ENCODE results near the gene CRAMP1. TPM values are rescaled to one million over a fixed set of nuclear protein-coding genes. Genes with fewer than 3 reads are reported as not detected.

The CRAMP1 gene
- total and polyA plus RNA-seq, 12 donors, result 4.3 to 19.0 (median 9.9) TPM

GRCh38 chr16:1619976-1620375 is 7.8 kb downstream of the CRAMP1 start:
- H3K4me3 ChIP-seq, result no peak overlapping the region
- intact Hi-C loops (cut with DNase I), result loop anchor here in 1 of 2 donors (10.0 kb wide), 1 partner anchor 95 kb away; no protein-coding TSS in a partner anchor
- no peak for DNase-seq
- no peak overlapping the region for H3K27ac ChIP-seq
- H3K36me3 ChIP-seq (replicated peaks in 1 of 2), result peaks cover 0 to 52% of the 10 kb centered on the region in 2 donors
- H3K27me3 ChIP-seq, result no peaks in the 10 kb centered on the region
- 87 to 94% (median 89%) methylated on average over 12 to 15 of the region's 15 CpGs for WGBS, 4 donors
- TF ChIP-seq POLR2A (IDR thresholded peaks at IDR 0.05), result no peak
- no peak for TF ChIP-seq CTCF (IDR thresholded peaks at IDR 0.05)
- H3K4me1 ChIP-seq (replicated peaks in 1 of 2), result peaks cover 5 to 7% of the 10 kb centered on the region in 2 donors
- H3K9me3 ChIP-seq (replicated peaks in 1 of 3), result no peaks in the 10 kb centered on the region

GRCh38 chr16:1620391-1620790 is 8.2 kb downstream of the CRAMP1 start:
- 86 to 90% (median 89%) methylated on average over 7 to 9 of the region's 9 CpGs for WGBS, 4 donors
- no peak for DNase-seq
- intact Hi-C loops (cut with DNase I), result no loop called here
- no peak for TF ChIP-seq CTCF (IDR thresholded peaks at IDR 0.05)
- peaks cover under 1 to 3% of the 10 kb centered on the region in 2 donors for H3K4me1 ChIP-seq (replicated peaks in 1 of 2)
- no peak overlapping the region for H3K27ac ChIP-seq
- H3K36me3 ChIP-seq (replicated peaks in 1 of 2), result peaks cover 0 to 52% of the 10 kb centered on the region in 2 donors
- H3K9me3 ChIP-seq (replicated peaks in 1 of 3), result no peaks in the 10 kb centered on the region
- no peaks in the 10 kb centered on the region for H3K27me3 ChIP-seq
- no peak overlapping the region for H3K4me3 ChIP-seq

GRCh38 chr16:1621851-1622250 is 9.7 kb downstream of the CRAMP1 start:
- Histone ChIP-seq H3K4me3 (no peak overlapping the region), H3K27ac (no peak overlapping the region), H3K36me3 (replicated peaks in 1 of 2) (peaks cover 0 to 65% of the 10 kb centered on the region in 2 donors), H3K27me3 (no peaks in the 10 kb centered on the region), H3K9me3 (replicated peaks in 1 of 3) (no peaks in the 10 kb centered on the region), H3K4me1 (replicated peaks in 1 of 2) (no peaks in the 10 kb centered on the region)
- DNase-seq, result no peak
- 90 to 95% (median 94%) methylated on average over 7 of the region's 7 CpGs for WGBS, 4 donors
- no peak for TF ChIP-seq POLR2A (IDR thresholded peaks at IDR 0.05)
- intact Hi-C loops (cut with DNase I), result no loop called here

- no peak for DNase-seq
- Histone ChIP-seq H3K27me3 (no peaks in the 10 kb centered on the region), H3K4me1 (replicated peaks in 1 of 2) (no peaks in the 10 kb centered on the region), H3K36me3 (replicated peaks in 1 of 2) (peaks cover 0 to 45% of the 10 kb centered on the region in 2 donors), H3K4me3 (no peak overlapping the region), H3K9me3 (replicated peaks in 1 of 3) (no peaks in the 10 kb centered on the region), H3K27ac (no peak overlapping the region)
- TF ChIP-seq CTCF (IDR thresholded peaks at IDR 0.05) (no peak), POLR2A (IDR thresholded peaks at IDR 0.05) (no peak)
- intact Hi-C loops (cut with DNase I), result no loop called here
- WGBS, 4 donors, result 79 to 90% (median 86%) methylated on average over 6 of the region's 6 CpGs
These were observed 14.2 kb downstream of the CRAMP1 start for GRCh38 chr16:1626327-1626726.

GRCh38 chr16:1626776-1627175 is 14.6 kb downstream of the CRAMP1 start:
- TF ChIP-seq CTCF (IDR thresholded peaks at IDR 0.05) (no peak), POLR2A (IDR thresholded peaks at IDR 0.05) (no peak)
- peaks cover 0 to 45% of the 10 kb centered on the region in 2 donors for H3K36me3 ChIP-seq (replicated peaks in 1 of 2)
- intact Hi-C loops (cut with DNase I), result no loop called here
- 93 to 97% (median 94%) methylated on average over 9 of the region's 9 CpGs for WGBS, 4 donors
- H3K27ac ChIP-seq, result no peak overlapping the region
- no peaks in the 10 kb centered on the region for H3K4me1 ChIP-seq (replicated peaks in 1 of 2)
- H3K9me3 ChIP-seq (replicated peaks in 1 of 3), result no peaks in the 10 kb centered on the region
- no peak for DNase-seq
- no peak overlapping the region for H3K4me3 ChIP-seq
- H3K27me3 ChIP-seq, result no peaks in the 10 kb centered on the region

Data from adrenal gland (tissue), 12 donors.